GM19397 (cell line): ENCODE data around the gene FBXL14.

ENCODE experiments used
- ATAC-seq: cut with Tn5 transposase; IDR thresholded peaks from one replicate; pipeline ENCODE4 v1.9.1; 2021; ENCODE audit warnings: mild to moderate bottlenecking, moderate library complexity; ENCODE audit not compliant: unreplicated experiment

Gene FBXL14

DNA sequence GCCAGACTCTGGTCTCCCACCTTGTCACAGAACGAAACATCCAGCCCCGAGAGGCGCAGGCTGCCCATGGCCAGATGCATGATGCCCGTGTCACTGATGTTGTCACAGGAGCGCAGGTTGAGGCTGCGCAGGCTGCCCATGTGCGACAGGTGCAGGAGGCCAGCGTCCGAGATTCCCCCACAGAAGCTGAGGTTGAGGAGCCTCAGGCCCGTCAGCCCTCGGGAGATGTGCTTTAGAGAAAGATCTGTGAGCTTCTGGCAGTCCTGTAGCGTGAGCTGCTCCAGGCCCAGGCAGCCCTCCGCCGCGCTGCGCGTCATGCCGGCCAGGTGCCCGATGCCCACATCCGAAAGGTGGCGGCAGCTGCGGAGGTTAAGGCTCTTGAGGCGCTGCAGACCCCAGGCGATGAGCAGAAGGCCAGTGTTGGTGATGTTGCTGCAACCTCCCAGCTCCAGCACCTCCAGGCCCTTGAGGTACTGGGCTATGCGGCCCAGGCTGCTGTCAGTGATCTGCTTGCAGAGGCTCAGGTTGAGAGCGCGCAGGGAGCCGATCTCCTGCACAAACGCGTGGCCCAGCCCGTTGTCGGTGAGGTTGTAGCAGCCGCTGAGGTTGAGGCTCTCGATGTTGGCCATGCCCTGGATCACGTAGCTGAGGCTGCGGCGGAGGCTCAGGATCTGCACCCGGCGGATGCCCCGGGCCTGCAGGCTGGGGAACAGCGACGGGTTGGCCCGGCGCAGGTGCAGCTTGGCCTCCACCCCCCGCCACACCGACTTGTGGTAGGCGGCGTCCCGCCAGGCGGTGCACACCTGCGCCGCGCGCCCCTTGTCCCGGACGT is 991 bp downstream of the FBXL14 start:
- peak; percentile 26 for ATAC-seq

DNA sequence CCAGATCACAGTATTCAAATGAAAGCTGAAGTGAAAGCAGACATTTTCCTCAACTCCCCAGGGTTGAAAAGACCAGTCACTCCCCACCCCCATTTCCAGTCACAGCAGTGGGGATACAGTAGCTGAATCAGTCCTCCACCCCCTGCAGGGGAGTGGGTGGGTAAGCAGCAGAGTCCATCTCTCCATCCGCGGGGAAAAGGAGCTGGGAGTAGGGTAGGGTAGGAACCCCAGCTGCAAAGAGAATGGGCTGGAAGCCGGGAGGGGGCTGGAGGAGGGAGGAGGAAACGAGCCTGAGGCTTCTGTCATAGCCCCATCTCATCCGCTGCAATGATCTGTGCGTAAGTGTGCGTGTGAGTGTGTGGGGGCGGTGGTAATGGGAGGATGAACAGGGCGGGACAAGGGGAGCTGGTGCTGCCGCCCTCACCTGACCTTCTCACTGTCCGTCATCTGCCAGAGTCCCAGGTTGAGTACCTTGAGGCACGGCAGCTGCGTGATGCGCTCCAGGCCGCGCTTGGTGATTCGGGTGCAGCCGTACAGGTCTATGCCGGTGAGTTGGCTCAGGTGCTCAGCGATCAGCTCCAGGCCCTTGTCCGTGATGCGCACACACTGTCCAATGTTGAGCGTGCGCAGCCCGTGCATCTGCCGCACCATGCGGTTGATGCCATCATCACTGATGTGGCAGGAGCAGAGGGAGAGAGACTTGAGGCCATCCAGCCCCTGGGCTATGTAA is 1.8 kb downstream of the FBXL14 start:
- no peak for ATAC-seq

DNA sequence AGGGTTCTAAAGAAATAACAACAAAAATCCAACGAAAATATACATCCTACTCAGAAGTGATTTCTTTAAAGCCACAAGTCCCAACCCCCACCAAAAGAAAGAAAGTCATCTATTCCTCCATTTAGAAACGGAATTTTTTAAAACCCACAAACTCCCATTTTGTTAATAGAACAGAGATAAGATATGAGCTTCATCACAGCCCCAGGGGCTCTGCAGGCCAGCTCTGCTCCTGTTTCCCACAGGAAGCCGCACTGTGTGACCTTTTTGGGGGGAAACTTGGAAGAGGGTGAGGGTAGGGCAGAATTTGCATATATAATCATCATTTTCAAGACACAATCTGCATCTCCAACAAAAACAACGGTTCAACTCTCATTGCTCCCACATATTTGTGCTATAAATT is 2.8 kb downstream of the FBXL14 start:
- no peak for ATAC-seq

DNA sequence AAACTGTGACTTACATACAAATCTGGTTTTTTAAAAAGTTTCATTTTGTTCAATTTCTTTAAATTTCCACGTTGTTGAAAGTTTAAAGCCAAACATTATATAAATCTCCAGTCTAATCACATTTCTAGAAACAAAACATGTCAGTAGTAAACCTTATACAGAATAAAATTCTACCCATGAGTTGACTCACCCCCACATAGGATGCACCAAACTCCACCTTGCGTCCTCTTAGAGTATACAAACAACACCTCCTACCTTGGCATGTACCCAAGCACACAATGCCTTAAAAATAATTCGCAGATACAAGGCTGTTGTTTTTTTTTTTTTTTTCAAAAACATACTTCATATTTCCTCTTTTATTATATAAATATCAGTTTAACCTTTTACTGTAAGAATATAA is 3.3 kb downstream of the FBXL14 start:
- ATAC-seq, result no peak

DNA sequence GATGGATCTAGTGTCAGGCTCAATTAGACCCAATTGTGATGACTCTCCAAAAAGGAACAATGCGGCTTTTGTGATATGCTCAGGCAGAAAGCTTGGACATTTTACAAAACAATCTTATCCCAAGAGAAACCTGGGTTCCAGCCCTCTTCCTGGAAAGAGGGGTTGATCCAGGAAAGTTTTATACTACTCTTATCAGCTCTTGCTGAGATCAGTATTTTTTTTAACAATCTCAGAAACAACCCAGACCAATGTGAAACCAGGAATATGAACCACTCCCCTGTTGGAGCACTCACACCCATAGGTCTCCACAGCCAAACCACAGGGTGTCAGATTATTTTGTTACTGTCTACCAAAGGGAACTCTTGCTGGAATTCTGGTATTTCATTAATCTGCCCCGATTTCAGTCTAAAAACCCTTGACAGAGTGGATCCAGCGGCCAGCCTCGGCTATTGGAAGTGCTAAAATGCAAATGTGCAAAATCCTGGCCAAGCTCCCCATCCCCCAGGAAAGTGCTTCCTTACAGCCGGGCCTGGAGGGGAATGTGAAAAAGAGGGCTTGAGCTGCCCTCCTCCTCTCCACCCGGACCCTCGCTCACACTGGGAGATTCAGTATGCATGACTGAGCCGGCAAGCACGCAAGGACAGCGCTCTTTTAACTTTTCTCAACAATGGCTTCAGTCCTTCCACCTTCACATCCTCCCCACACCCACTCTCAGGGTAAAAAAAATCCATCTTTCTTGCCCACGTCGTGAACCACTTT is 4.0 kb downstream of the FBXL14 start:
- ATAC-seq, result no peak

DNA sequence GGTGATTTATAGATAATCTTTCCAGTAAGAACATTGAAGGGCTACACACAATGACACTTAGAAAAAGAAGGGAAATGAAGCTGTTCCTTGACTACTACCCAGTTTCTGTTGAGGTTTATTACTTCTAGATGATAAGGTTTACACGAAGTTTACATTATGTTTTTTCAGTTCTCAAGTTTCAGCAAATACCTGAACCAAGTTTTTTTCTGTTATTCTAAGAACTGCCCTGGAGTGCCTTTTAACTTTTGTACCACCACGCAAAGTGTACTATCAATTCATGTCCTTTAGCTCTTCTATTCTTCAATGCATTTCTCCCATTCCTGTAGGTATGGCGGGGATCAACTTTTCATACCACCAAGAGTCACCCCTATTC is 5.8 kb downstream of the FBXL14 start:
- ATAC-seq, result no peak

DNA sequence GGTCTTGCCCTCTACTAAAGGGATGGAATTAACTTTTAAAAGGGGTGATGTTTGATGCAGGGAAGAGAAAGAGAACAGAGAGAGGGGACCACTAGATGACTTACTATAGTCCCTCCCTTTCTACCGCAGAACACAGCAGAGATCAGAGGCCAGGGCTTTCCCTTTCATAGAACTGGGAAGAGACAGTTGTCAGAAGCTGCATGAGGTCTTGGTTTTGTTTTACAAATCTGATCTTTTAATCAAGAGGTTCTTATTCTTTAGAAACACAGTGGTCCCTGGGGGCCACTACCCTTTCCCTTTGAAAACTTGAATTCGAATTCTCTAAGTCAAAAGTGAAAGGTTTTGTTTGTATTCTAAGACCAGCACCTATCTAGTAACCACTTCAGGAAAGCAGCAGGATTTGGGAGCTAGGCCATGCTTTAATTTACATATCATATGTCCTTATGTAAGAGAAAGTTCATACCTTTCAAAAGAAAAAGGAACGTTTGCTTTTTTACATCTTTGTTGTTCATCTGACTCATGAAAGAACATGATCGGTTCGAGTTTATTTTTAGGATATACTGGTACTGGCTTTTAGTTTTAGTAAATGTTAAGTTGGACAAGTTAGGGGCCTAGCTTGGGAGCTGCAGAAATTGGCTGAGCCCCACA is 6.3 kb downstream of the FBXL14 start:
- no peak for ATAC-seq

DNA sequence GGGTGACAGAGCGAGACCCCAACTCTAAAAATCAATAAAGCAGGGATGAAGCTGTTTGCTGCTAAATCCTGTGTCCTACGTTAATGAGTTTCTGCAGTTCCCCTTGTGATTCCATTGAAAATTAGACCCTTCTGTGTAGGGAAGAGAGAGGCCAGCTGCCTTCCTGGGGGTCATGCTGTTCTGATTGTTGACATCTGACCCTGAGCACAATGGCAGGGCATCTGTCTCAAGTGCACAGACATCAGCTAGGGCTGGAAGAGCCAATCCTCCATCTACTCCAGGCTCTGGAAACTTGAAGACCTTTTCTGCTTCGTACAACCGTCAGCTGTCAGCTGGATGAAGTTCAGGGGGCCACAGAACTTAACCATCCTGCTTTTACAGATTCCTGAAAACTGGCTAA is 10.1 kb downstream of the FBXL14 start:
- ATAC-seq, result no peak

DNA sequence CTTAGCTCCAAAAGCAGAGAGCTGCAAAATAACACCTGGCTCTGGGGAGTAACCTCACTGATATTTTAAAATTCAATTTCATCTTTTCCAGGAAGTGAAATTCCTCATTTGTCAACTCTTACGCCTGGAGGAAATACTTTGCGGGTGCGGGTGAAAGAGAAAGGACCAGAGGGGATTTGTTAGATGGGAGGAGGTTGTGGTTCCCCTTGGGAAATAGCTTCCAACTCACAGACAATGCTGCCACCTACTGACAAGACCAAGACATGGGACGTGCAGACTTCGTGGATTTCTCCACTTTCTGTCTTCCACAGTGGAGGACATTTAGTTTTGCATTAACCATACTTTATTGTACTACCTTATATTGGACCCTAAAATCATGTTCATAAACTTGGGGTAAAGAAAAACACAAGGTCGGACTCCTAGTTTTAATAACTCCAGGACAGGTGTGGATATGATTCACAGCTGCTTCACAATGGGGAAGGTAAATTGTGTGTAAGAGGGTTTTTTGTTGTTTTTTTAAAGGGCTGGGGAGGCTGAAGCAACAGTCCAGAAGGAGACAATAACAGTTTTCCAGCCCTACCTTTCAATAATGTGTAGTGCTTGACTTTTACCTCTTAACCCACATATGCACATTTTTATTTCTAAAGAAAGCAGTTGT is 10.8 kb downstream of the FBXL14 start:
- ATAC-seq, result peak; percentile 56

DNA sequence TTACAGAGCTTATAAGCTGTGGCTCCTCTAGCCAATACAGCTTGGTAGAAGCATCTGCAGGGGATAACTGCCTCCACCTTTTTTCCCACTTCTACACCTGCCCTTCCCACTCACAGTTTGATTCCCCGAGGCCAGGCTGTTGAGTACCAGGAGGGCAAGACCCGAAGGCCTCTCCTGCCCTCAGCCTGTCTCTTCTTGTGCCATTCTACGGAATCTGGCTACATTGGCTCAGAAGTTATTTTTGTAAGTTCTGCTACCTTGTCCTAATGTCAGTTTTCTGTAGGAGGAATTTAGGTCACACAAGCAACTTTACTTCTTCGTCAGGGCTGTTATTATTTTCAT is 11.7 kb downstream of the FBXL14 start:
- no peak for ATAC-seq

DNA sequence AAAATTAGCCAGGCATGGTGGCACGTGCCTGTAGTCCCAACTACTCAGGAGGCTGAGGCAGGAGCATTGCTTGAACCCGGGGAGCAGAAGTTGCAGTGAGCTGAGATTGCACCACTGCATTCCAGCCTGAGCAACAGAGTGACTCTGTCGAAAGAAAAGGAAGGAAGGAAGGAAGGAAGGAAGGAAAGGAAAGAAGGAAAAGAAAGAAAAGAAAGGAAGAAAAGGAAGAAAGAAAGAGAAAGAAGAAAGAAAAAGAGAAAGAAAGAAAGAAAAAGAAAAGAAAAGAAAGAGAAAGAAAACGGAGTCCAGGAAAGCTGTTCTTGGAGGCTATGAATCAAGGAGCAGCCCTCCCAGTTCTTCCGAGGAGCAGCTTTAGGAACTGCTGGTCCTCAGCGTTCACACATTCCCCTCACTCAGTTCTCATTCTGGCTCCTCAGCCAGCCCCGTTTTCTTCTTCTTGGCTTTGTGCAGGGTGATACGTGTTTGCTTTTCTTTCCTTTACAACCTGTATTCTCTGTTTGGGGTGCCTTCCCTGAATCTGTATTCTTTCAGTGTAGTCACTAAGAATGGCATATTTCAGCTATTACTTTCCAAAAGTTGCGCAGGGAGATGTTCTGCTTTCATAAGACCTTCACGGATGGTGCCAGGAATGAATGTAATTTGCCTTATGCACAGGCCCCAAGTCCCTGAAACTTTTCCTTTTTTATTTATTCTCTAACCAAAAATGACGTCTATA is 12.2 kb downstream of the FBXL14 start:
- ATAC-seq, result no peak

DNA sequence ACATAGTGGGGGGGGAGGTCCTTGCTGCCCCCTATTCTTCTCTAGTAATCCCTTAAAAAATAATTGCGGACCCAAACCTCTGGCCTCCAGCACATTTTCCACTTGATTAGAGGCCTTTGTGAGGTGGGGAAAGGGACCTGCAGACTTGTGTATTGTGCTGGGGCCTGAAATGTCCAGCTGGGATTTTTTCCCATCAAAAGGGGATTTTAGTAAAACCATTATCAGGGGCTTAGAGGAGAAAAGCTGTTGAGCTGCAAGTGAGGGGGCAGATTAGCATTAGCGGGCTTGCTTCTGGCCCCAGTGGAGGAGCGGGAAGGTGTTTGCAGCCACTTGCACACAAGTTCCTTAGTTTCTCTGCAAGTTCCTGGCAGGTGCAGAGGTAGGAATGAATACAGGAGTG is 13.9 kb downstream of the FBXL14 start:
- ATAC-seq, result no peak

DNA sequence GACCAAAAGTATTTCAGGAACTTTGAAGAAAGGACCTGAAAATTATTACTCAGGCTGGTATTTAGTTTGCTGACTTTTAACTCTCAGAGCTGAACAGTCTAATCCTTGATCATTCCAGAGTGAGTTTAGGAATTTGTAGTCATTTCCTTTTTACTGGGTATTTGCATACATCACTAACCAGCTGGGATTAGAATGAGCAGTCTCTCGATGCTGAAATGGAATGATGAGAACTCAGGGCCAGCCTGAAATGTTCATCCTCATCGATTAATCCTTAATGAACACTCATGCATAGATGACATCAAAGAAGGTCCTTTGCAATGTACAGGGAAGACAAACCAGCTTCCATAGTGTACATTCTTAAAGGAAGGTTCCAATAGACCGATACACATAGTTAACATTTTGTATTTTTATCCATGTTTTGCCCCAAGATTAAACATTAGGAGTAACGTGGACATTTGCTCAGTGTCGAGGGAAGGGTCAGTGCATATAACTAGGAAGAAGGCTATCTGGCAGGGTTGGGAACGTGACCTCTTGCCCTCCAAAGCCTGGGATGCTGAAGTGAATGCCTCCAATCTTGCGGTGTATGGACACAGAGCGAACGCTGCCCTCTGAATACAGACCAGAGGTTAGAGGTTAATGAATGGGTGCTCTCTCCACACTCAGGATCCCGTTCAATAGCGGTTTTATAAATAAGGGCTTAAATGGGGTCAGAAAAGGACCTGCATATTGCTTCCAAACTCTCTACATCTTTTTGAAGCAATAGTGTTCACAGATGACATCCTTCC is 14.5 kb downstream of the FBXL14 start:
- no peak for ATAC-seq

DNA sequence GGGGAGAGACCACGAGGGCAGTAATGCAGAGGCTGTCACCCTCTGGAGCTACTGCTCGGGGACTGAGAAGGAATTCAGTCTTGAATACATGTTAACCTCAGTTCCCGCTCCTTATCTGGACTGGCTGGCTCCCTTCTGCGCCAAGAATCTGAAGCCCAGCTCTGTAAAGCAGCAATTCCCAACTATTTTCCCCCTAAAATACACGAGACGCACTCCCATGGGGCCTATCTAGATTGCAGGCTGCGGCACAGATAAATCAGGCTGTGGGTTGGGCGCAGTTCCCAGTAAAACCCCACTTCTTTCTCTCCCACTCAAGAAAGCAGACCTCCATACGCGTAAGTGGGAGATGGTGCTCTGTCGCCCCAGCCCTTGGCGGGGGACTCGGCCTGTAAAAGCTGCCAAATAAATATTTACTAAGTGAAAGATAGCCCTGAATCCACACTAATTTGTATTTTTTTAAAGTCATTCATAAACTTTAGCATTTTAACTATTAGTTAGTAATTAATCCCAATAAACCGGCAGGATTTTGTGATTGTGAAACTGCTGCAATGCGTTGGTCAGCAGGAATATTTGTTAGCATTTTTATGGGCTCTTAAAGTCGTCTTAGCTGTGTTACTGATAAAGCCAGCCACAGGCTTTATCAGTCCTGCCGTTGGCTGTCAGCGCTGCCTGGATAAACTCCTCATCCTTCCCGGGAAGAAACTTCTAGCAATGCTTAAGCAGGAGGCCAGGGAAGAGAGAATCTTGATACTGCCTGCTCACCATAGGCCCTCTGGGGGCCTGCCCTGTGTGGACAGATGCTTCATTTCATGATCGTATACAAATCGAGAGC is 17.8 kb downstream of the FBXL14 start:
- ATAC-seq, result no peak

DNA sequence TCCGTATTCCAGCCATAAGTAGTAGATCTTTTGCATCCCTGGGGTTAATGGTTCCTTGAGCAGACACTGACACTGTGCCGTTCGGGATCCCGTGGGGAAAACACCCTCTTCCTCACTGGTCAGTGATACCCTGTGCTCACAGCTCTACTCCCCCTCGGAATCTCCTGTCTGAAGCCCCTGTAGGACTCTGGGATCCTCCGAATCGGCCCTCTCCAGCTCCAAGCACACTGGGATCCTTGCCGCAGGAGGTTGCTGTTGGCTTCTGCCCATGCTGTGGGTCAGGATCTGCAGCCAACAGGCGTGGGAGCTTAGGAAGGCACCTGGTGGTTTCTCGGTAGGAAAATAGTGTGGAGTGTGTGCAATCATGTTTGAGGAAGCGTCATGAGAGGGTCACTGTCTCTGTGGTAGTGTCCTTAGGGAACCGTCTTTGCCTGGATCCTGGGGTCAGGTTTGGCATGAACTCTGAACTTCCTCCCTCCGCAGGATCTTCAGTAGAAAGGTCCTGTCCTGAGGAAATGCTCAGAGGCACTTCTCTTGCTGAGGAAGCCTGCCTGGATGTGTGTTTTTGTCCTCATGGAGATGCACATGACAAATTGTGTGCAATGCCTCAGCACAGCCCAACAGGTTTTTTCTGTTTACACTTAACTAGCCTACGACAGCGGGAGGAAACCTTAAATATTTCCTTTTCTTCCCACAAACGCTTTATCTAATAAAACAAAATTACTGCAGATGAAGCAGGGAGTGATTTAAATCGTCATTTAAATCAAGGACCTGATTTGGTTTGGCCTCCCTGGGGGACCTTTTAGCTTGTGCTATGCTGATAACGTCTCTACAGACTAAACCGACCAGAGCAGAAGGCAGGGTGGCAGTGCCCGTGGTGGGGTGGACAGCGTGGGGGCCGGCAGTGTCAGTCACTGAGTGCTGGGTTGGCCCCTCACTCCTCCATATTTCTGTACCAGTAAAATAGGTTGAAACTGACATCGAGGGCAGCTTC is 18.7 kb downstream of the FBXL14 start:
- ATAC-seq, result no peak

DNA sequence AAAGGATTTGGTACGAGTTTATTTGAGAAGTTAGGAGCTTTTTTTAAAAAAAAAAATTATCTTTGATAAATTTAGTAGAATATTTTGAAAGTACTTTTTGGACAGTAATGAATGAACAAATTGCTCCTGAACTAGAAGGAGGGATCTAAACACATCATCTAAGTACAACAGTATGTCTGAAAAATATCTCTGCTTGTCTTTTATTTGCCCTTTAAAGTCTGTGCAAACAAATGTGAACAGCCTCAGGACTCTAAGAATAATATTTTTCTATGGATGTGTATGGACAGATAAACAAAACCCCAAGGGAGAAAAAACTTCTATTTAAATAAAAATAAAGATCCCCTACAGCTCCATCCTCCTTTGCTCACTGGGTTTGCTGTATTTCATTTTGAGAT is 19.5 kb downstream of the FBXL14 start:
- no peak for ATAC-seq
